GM15510 (cell line): ENCODE data around the gene KDM2A.
A peak's percentile ranks its signal among the peaks of the same experiment; 100 is the strongest.

Experiments
- POLR2A ChIP-seq: IDR thresholded peaks from 3 replicates; pipeline ENCODE4 v1.6.1; 2011; ENCODE audit warnings: borderline replicate concordance; ENCODE audit not compliant: insufficient read length; ENCODE audit errors: extremely low read depth

KDM2A gene

DNA sequence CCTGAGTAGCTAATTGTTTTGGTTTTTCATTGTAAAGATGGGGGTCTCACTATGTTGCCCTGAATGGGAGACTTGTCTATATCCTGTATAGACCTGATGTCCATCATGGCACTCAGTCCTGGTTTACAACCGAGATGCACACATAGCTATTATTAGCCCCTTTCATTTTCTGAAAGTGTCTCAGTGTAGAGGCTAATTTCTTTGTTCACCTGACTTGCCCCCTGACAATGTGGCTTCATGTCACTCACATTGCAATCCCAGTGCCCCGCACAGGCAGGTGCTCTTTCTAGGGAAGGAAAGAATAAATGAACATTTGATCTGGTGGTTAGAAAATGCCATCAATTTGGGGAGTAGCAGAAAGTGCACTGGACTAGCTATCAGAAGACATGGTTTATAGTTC lies 13.1 kb upstream of the KDM2A start:
- no peak for TF ChIP-seq POLR2A

- TF ChIP-seq POLR2A: no peak
Measured at GRCh38 chr11:67111261-67111660, 7.8 kb upstream of the KDM2A start.

DNA sequence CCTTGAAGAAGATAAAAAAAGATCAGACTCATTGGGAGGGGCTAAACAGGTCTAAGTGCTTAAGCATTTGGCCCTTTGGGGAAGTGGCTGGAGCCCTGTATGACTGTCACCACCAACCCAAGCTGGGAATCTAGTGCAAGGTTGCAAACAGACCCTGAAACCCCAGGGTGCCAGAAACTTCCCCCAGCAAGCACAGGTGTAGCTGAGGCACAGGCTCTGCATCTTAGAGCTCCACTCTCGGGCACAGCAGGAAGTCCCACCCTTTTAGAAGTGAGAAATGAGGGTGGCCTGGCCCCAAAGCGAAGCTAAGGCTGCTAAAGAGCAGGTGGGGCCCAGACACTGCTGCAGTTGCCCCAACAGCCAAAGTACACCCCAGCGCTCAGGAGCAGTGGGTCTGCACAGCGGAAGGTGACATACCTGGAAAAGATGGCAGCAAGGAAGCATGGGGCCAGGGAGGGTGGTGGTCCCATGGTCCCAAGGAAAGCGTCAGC lies 5.8 kb upstream of the KDM2A start:
- TF ChIP-seq POLR2A: no peak

- no peak for TF ChIP-seq POLR2A
Measured at GRCh38 chr11:67114275-67114896, 4.7 kb upstream of the KDM2A start.

GRCh38 chr11:67116758-67117105 lies 2.3 kb upstream of the KDM2A start:
- TF ChIP-seq POLR2A: no peak

GRCh38 chr11:67117176-67117575 lies 1.9 kb upstream of the KDM2A start:
- no peak for TF ChIP-seq POLR2A

- no peak for TF ChIP-seq POLR2A
Measured at GRCh38 chr11:67117672-67118180, 1.3 kb upstream of the KDM2A start.

GRCh38 chr11:67118181-67118766 lies 789 bp upstream of the KDM2A start:
- peak; percentile 42 for TF ChIP-seq POLR2A

- no peak for TF ChIP-seq POLR2A
Measured at GRCh38 chr11:67119585-67120391, 725 bp downstream of the KDM2A start.

- no peak for TF ChIP-seq POLR2A
Measured at GRCh38 chr11:67120456-67120855, 1.4 kb downstream of the KDM2A start.

DNA sequence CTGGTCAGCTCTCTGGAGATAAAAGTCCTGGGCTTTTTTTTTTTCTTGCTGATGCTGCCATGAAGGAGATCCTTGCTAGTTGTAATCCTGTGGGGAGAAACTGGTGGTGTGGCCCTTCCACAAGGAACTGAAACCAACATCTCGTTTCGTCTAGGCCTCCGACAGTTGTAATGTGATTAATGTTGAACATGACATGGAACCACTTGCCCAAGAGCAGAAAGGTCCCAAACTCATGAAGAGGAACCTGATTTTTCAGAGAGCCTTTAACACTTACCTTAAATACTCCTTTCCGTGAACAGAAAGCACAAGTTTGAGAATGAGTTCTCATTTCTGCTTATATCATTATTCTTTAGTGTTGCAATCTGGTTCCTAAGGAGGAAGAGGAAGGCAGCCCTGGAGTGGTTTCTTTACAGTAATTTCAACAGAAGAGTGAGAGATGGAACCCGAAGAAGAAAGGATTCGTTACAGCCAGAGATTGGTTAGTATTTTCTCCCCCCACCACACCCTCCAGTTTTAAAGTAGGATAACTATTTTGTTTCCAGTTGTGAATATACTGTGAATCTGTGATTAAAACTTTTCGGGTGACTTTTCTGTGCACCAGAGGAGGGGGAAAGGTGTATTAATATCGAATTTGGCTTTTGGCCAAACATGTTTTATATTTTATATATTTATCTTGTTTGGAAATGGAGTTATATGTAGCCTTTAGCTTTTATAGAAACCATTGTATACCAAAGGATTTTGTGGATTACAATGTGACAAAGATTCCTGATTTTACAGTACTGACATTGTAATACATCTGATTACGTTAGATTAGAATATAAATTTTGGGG lies 2.0 kb downstream of the KDM2A start:
- TF ChIP-seq POLR2A: no peak

DNA sequence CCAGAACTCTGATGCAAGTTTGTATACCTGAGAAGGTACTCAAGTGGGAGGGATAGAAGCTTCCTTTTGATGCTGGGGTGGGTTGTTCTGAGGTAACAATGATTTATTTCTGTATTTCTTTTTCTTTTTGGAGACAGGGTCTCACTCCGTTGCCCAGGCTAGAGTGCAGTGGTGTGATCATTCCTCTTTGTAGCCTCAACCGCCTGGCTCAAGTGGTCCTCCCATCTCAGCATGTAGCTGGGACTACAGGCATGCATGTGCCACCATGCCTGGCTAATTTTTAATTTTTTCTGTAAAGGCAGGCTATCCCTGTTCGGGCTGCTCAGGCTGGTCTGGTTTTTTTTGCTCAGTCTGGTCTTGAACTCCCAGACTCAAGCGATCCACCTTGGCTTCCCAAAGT lies 7.9 kb downstream of the KDM2A start:
- no peak for TF ChIP-seq POLR2A

- no peak for TF ChIP-seq POLR2A
Measured at GRCh38 chr11:67136156-67136555, 17.1 kb downstream of the KDM2A start.

DNA sequence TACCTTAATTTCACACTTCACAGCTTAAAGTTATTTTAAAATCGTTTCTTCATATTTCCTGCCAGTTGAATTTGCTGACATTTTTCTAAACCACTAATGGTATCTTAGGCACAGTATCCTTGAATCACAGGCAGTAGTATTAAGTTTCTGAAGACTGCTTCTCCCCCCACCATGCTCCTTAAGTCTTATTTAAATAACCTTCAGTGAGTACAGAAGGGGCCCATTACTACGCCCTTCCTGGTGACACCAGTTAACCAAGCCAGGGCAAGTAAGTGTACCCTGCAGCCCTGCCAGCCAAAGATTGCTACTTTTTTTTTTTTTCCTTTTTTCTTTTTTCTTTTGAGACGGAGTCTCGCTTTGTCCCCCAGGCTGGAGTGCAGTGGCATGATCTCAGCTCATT lies 19.9 kb downstream of the KDM2A start:
- no peak for TF ChIP-seq POLR2A
